Measurements from ENCODE around the gene BLTP3B.
A peak's percentile ranks its signal among the peaks of the same experiment; 100 is the strongest.

The BLTP3B gene

DNA sequence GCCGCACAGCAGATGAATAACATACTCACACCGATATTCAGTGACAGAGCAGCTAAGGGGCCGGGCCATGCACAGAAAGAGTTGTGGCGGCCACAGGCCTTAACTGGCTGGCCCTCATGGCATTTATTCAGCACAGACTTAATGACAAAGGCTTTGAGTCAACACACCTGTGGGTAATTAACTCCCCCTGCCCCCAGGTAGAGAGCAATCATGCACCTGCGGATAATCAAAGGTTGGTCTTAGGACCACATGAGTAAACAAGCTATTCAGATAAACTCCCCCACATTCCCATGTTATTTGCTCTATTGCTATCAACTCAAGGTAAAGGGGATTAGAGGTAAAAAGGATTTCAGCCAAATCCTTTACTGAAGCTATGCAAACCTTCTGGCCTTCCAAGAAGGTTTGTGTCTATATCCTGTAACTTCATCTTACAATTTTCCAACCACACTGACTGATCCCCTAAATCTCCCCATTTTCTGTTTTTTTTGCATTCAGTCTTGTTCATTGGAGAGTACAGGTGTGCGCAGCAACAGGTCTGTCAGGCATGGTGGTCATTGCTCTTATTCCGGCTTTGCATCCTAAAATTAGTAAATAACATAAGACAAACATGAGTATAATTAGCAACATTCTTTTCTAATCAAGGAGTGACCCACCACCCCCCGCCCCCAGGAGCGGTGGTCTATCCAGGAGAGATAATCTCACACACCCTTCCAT is 16.9 kb upstream of the BLTP3B start:
- H3K9ac ChIP-seq (ENCODE audit: low read length in 2 of 2) = no peak overlapping the region
- no peak overlapping the region for H3K4me3 ChIP-seq (ENCODE audit: low read length in 2 of 2)
- H3K9me3 ChIP-seq (ENCODE audit: control insufficient read depth in 2 of 2, low read length in 2 of 2) = no peaks in the 10 kb centered on the region
- no peaks in the 10 kb centered on the region for H3K27me3 ChIP-seq (ENCODE audit: control insufficient read depth in 1 of 2, insufficient read depth in 2 of 2, low read length in 2 of 2)
- peaks cover 5% of the 10 kb centered on the region for H3K4me1 ChIP-seq (ENCODE audit: control insufficient read depth, insufficient read depth, low read length)
- no peaks in the 10 kb centered on the region for H3K36me3 ChIP-seq (ENCODE audit: control insufficient read depth in 2 of 2, insufficient read depth in 2 of 2, low read length in 2 of 2)
- no peak overlapping the region for H3K27ac ChIP-seq (ENCODE audit: low read length)

DNA sequence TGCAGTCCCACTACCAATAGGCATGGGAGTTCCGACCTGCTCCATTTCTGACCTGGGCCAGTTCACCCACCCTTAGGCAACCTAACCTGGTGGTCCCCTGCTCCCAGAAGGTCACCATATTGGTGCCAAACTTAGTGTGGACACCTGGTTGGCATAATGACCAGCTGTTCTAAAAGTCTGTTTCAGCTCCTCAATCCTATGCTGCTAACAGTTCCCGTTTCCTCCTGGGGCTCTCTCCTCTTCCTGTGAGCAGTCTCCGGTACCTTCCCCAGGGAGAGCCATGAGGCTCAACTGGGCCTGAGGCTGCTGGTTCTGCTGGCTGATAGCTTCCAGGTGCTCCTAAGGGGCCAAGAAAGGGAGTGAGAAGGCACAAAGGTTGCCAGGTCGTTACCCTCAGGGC is 15.9 kb upstream of the BLTP3B start:
- Histone ChIP-seq H3K4me3 (ENCODE audit: low read length in 2 of 2) (no peak overlapping the region), H3K36me3 (ENCODE audit: control insufficient read depth in 2 of 2, insufficient read depth in 2 of 2, low read length in 2 of 2) (no peaks in the 10 kb centered on the region), H3K9ac (ENCODE audit: low read length in 2 of 2) (no peak overlapping the region), H3K27me3 (ENCODE audit: control insufficient read depth in 1 of 2, insufficient read depth in 2 of 2, low read length in 2 of 2) (no peaks in the 10 kb centered on the region), H3K9me3 (ENCODE audit: control insufficient read depth in 2 of 2, low read length in 2 of 2) (no peaks in the 10 kb centered on the region), H3K27ac (ENCODE audit: low read length) (no peak overlapping the region), H3K4me1 (ENCODE audit: control insufficient read depth, insufficient read depth, low read length) (no peaks in the 10 kb centered on the region)

DNA sequence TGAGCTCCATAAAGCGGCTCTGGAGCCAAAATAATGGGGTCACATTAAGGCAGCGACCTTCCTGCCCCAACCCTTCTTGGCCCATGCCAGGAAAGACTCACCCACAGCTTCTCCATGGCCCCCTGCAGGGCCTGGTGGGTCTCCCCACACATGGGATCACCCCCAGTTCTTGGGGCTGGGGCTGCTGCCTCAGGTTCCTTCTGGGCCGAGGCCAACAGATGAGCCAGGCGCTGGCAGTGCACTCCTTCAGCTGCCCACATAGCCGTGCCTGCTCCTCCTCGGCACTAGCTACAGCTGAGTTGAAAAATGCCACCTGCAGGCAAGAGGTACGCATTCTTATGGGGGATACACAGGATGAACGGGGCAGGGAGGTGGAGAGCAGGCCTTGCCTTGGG is 14.8 kb upstream of the BLTP3B start:
- no peak overlapping the region for H3K4me3 ChIP-seq (ENCODE audit: low read length in 2 of 2)
- H3K36me3 ChIP-seq (ENCODE audit: control insufficient read depth in 2 of 2, insufficient read depth in 2 of 2, low read length in 2 of 2) = no peaks in the 10 kb centered on the region
- no peaks in the 10 kb centered on the region for H3K4me1 ChIP-seq (ENCODE audit: control insufficient read depth, insufficient read depth, low read length)
- no peaks in the 10 kb centered on the region for H3K9me3 ChIP-seq (ENCODE audit: control insufficient read depth in 2 of 2, low read length in 2 of 2)
- no peaks in the 10 kb centered on the region for H3K27me3 ChIP-seq (ENCODE audit: control insufficient read depth in 1 of 2, insufficient read depth in 2 of 2, low read length in 2 of 2)
- H3K27ac ChIP-seq (ENCODE audit: low read length) = no peak overlapping the region
- H3K9ac ChIP-seq (ENCODE audit: low read length in 2 of 2) = no peak overlapping the region

DNA sequence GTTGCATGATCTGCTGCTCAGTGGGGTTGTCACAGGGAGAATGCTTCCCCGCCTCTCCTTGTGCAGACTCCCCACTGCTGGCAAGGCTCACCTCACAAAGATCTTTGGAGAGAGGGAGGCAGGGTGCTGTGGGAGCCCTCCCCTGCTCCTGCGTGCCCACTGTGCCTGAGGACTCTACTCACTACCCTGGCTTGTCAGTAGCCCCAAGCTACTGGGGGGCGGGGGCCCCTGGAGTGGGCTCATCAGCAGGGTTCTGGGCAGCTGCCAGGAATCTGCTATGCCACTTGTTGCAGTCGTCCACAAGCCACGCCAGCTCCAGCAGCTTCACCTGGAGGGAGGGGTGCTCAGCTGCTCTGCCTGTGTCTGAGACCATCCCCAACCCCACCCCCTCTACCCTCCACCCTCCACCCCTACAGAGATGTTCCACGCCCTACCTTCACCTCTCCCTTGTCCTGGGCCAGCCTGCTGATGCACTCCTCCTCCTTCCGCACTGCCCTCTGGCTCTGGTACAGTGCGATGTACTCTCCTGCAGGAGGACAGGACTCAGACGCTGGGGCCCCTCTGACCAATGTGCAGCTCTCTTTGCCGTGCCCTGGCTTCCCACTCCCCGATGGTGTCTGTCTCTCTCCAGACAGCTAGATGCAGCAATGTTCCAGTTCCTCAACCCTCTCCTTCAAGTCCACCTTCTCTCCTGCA is 14.2 kb upstream of the BLTP3B start:
- H3K9ac ChIP-seq (ENCODE audit: low read length in 2 of 2) = no peak overlapping the region
- no peak overlapping the region for H3K27ac ChIP-seq (ENCODE audit: low read length)
- no peak overlapping the region for H3K4me3 ChIP-seq (ENCODE audit: low read length in 2 of 2)
- H3K27me3 ChIP-seq (ENCODE audit: control insufficient read depth in 1 of 2, insufficient read depth in 2 of 2, low read length in 2 of 2) = no peaks in the 10 kb centered on the region
- no peaks in the 10 kb centered on the region for H3K4me1 ChIP-seq (ENCODE audit: control insufficient read depth, insufficient read depth, low read length)
- no peaks in the 10 kb centered on the region for H3K9me3 ChIP-seq (ENCODE audit: control insufficient read depth in 2 of 2, low read length in 2 of 2)
- H3K36me3 ChIP-seq (ENCODE audit: control insufficient read depth in 2 of 2, insufficient read depth in 2 of 2, low read length in 2 of 2) = no peaks in the 10 kb centered on the region

DNA sequence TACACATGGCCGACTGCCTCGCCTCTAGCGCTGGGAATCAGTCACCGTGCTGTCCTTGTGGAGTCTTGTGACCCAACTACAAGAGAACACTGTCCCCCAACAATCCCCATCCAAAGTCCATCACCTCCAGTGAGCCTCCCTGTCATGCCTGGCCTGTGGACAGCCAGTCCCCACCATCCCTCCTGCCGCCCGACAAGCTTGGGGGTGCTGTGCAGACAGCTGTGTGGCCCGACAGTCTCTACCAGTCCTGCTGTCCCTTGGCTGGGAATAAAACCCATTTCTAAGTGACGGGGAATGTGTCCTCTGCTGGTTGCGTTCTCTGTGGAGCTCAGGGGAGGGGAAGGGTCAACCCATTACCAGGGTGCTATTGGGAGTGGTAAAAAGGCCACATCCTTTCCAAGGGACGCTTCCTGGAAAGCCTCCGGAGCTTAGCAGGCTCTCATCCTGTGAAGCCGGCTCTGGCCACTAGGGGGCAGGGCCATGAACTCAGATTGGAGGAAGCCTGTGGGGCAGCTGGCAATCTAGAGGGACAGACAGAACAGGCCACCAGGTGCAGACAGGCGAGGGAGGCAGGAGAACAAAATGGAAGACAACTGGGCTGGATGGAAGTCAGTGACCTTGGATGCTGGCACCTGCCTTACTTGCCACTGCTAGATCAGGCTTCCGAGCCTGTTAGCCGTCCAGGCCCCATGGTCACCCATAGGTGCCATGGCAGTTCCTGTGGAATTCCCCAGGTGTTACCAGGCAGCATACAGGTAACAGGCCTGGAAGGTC is 12.0 kb upstream of the BLTP3B start:
- Histone ChIP-seq H3K27me3 (ENCODE audit: control insufficient read depth in 1 of 2, insufficient read depth in 2 of 2, low read length in 2 of 2) (no peaks in the 10 kb centered on the region), H3K4me1 (ENCODE audit: control insufficient read depth, insufficient read depth, low read length) (no peaks in the 10 kb centered on the region), H3K36me3 (ENCODE audit: control insufficient read depth in 2 of 2, insufficient read depth in 2 of 2, low read length in 2 of 2) (no peaks in the 10 kb centered on the region), H3K9ac (ENCODE audit: low read length in 2 of 2) (no peak overlapping the region), H3K9me3 (ENCODE audit: control insufficient read depth in 2 of 2, low read length in 2 of 2) (no peaks in the 10 kb centered on the region), H3K4me3 (ENCODE audit: low read length in 2 of 2) (no peak overlapping the region), H3K27ac (ENCODE audit: low read length) (no peak overlapping the region)

DNA sequence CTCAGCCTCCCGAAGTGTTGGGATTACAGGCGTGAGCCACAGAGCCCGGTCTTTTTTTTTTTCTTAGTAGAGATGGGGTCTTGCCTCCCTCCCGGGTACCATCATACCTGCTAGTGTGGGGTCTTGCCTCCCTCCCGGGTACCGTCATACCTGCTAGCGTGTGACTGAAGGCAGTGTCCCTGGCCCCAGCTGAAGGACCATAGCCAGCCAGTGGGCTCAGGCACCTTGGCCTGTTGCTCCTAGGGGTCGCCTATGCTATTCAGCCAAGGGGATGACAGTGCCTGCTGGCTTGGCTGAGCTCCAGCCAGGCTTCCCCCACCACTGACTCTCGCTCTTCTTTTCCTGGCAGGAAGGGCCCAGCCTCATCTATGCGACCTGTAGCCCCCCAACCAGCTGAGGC is 10.5 kb upstream of the BLTP3B start:
- H3K4me3 ChIP-seq (ENCODE audit: low read length in 2 of 2) = no peak overlapping the region
- H3K9me3 ChIP-seq (ENCODE audit: control insufficient read depth in 2 of 2, low read length in 2 of 2) = no peaks in the 10 kb centered on the region
- no peak overlapping the region for H3K27ac ChIP-seq (ENCODE audit: low read length)
- no peaks in the 10 kb centered on the region for H3K27me3 ChIP-seq (ENCODE audit: control insufficient read depth in 1 of 2, insufficient read depth in 2 of 2, low read length in 2 of 2)
- no peaks in the 10 kb centered on the region for H3K36me3 ChIP-seq (ENCODE audit: control insufficient read depth in 2 of 2, insufficient read depth in 2 of 2, low read length in 2 of 2)
- no peaks in the 10 kb centered on the region for H3K4me1 ChIP-seq (ENCODE audit: control insufficient read depth, insufficient read depth, low read length)
- no peak overlapping the region for H3K9ac ChIP-seq (ENCODE audit: low read length in 2 of 2)

DNA sequence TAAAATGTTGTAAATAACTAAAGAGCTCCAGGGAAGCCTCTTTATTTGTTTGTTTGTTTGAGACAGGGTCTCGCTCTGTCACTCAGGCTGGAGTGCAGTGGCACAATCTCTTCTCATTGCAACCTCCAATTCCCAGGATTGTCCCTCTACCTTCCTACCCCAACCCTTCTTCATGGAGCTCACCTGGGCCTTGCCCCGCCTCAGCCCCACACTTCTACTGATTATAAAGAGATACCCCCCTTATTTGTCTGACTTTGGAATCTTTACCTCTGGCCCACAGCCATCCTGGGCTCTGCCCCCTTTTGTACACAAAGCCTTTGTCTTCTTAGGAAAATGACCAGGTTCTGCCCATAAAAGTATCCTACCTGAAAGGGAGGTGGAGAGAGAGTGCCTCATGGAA is 9.1 kb upstream of the BLTP3B start:
- Histone ChIP-seq H3K4me3 (ENCODE audit: low read length in 2 of 2) (no peak overlapping the region), H3K9ac (ENCODE audit: low read length in 2 of 2) (no peak overlapping the region), H3K27me3 (ENCODE audit: control insufficient read depth in 1 of 2, insufficient read depth in 2 of 2, low read length in 2 of 2) (no peaks in the 10 kb centered on the region), H3K9me3 (ENCODE audit: control insufficient read depth in 2 of 2, low read length in 2 of 2) (no peaks in the 10 kb centered on the region), H3K4me1 (ENCODE audit: control insufficient read depth, insufficient read depth, low read length) (no peaks in the 10 kb centered on the region), H3K27ac (ENCODE audit: low read length) (no peak overlapping the region), H3K36me3 (ENCODE audit: control insufficient read depth in 2 of 2, insufficient read depth in 2 of 2, low read length in 2 of 2) (no peaks in the 10 kb centered on the region)

DNA sequence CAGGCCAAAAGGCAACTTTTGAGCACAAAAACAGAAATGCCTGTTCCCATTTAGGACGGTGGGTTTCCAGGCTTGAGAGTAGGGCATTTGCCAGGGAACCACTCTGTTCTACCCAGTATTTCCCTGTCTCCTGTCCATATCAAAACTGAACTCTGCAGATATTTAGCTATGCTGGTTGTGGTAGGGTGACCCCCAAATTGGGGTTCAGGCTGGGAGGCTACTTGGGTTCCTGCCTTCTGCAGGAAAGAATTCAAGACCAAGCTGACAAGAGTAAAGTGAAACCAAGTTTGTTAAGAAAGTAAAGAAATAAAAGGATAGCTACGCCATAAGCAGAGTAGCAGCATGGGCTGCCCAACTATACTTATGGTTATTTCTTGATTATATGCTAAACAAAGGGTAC is 3.6 kb upstream of the BLTP3B start:
- no peak overlapping the region for H3K4me3 ChIP-seq (ENCODE audit: low read length in 2 of 2)
- H3K9ac ChIP-seq (ENCODE audit: low read length in 2 of 2) = no peak overlapping the region
- no peaks in the 10 kb centered on the region for H3K36me3 ChIP-seq (ENCODE audit: control insufficient read depth in 2 of 2, insufficient read depth in 2 of 2, low read length in 2 of 2)
- no peaks in the 10 kb centered on the region for H3K9me3 ChIP-seq (ENCODE audit: control insufficient read depth in 2 of 2, low read length in 2 of 2)
- no peaks in the 10 kb centered on the region for H3K27me3 ChIP-seq (ENCODE audit: control insufficient read depth in 1 of 2, insufficient read depth in 2 of 2, low read length in 2 of 2)
- no peaks in the 10 kb centered on the region for H3K4me1 ChIP-seq (ENCODE audit: control insufficient read depth, insufficient read depth, low read length)
- no peak overlapping the region for H3K27ac ChIP-seq (ENCODE audit: low read length)

DNA sequence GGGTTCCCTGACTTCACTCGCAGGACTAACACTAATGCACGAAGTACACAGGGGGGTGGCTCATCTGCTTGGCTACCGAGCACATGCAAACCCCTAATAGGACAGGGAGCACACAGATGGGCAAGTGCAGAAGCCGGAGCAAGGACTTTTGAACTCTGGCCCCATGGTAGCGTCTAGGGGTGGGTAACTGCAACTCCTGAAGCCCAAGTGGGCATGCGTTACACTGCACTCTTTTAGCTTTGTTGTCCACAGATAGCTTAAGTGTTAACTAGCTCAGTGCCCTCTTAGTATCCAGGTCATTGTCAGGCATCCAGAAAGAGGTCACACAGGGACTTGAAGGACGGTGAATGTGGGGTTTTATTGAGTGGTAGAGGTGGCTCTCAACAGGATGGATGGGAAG is 3.0 kb upstream of the BLTP3B start:
- H3K4me1 ChIP-seq (ENCODE audit: control insufficient read depth, insufficient read depth, low read length) = no peaks in the 10 kb centered on the region
- no peaks in the 10 kb centered on the region for H3K9me3 ChIP-seq (ENCODE audit: control insufficient read depth in 2 of 2, low read length in 2 of 2)
- no peaks in the 10 kb centered on the region for H3K36me3 ChIP-seq (ENCODE audit: control insufficient read depth in 2 of 2, insufficient read depth in 2 of 2, low read length in 2 of 2)
- H3K4me3 ChIP-seq (ENCODE audit: low read length in 2 of 2) = no peak overlapping the region
- no peaks in the 10 kb centered on the region for H3K27me3 ChIP-seq (ENCODE audit: control insufficient read depth in 1 of 2, insufficient read depth in 2 of 2, low read length in 2 of 2)
- no peak overlapping the region for H3K9ac ChIP-seq (ENCODE audit: low read length in 2 of 2)
- no peak overlapping the region for H3K27ac ChIP-seq (ENCODE audit: low read length)

DNA sequence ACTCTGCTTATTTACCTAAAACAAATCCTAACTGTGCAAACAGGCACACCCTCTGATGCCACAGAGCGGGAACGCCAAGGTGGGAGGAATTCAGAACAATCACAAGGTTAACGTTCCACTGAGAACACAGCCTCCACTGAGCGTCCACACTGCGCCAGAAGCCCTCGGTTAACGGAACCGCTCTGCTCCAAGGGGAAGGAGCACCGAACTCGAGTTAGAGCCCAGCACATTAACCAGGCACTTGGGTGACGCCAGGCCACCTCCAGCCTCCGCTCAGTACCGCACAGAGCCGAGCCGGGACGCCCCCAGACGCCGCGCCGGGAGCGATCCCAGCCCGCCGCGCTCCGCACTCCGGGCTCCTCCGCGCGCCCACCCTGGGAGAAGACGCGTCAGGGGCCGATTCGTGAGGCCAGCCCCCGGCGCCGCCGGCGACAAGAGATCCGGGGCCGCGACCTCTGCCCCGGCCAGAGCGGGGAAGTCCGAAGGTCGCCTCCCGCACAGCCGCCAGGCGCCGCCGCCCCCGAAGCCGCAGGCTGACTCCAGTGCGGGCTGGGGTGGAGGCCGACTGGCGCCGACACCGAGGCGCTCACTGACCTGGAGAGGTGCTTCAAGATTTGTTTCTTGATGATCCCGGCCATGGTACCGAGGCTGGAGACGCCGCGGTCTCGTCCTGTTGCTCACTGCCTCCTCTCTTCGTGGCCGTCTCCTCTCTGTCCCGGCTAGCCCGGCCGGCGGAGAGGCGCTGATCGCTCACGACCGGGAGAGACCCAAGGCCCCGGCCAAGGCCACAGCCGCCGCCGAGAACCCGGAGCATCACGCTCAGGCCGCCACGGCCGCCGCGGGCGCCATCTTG is 450 bp downstream of the BLTP3B start:
- Histone ChIP-seq H3K4me1 (ENCODE audit: control insufficient read depth, insufficient read depth, low read length) (peaks cover 15% of the 10 kb centered on the region), H3K27ac (ENCODE audit: low read length) (peak overlapping the region; percentile 93), H3K9ac (ENCODE audit: low read length in 2 of 2) (peak overlapping the region; percentile 89 to 94), H3K36me3 (ENCODE audit: control insufficient read depth in 2 of 2, insufficient read depth in 2 of 2, low read length in 2 of 2) (no peaks in the 10 kb centered on the region), H3K4me3 (ENCODE audit: low read length in 2 of 2) (peak overlapping the region; percentile 59 to 97), H3K9me3 (ENCODE audit: control insufficient read depth in 2 of 2, low read length in 2 of 2) (no peaks in the 10 kb centered on the region), H3K27me3 (ENCODE audit: control insufficient read depth in 1 of 2, insufficient read depth in 2 of 2, low read length in 2 of 2) (no peaks in the 10 kb centered on the region)

Measured in stomach smooth muscle (tissue), 2 donors.